GM19240 (cell line): ENCODE measurements around the gene CORO2A.

Source experiments
- DNase-seq: peaks from one replicate; pipeline ENCODE4 v3.0.0; 2011; ENCODE audit warnings: low spot score; ENCODE audit not compliant: insufficient read length

The CORO2A gene

GRCh38 chr9:98172604-98173003 lies 19.8 kb downstream of the CORO2A start:
- no peak for DNase-seq

- no peak for DNase-seq
Measured at GRCh38 chr9:98171176-98171925, 21.1 kb downstream of the CORO2A start.

DNA sequence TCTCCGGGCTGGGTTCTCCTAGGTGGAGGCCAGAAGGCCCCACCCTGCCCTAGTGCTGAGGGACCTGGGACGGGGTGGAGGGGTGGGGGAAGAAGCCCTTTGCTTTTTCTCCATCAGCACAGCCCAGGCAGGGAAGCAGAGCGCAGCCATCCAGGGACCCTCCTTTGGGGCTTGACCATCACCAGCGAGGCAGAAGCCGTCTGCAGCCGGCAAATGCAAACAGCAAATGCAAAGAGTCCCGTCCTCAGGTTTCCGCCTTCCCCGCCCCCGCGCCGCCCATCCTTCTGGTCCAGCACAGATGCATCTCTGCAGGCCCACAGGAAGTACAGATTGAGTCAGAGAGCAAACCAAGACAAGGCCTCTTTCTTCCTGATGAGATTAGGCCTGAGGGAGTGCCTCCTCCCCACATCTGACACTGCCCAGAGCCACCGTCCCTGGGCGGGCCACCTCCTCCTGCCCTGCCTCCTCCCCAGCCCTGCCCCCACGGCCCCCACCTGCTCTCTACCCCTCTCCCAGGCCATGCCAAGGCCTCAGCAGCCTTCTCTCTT lies 23.4 kb downstream of the CORO2A start:
- DNase-seq = peak; percentile 93

GRCh38 chr9:98168153-98168780 lies 24.2 kb downstream of the CORO2A start:
- no peak for DNase-seq

GRCh38 chr9:98164912-98165311 lies 27.5 kb downstream of the CORO2A start:
- no peak for DNase-seq

DNA sequence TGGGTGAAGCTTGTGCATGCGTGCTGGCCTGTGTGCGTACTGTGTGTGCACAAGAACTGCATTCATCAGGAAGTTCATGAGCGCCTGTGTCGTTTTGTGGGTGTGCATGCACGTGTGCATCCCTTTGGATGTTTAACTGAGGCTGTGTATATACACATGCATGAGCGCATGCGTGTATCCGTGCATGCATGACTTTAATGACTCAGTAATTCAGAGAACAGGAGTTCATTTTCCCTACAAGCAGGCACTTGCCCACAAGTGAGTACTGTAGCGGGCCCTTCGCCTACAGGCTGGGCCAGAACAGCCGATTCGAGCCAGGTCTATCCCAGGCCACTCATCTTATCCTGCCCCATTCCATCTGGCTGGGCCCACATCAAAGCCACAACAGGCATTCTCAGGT lies 29.8 kb downstream of the CORO2A start:
- no peak for DNase-seq

GRCh38 chr9:98161851-98162250 lies 30.6 kb downstream of the CORO2A start:
- DNase-seq = no peak

DNA sequence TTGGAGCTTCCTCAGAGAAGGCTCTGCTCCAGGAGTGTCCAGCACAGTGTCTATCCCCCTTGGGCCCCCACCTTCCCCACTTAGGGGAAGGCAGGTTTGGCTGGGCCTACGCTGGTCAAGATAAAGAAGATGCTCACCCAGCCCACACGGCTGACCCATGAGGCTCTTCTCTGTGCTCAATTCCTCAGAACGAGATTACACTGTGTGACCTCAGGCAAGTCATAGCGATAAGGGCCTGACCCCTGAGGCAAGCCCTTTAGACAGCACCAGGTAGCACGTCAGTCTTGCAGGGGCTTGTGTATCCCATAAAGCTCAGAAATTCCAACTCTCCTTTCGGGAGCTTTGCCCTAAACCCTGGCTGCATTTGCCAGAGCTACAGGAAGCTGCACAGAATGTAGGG lies 32.6 kb downstream of the CORO2A start:
- no peak for DNase-seq

DNA sequence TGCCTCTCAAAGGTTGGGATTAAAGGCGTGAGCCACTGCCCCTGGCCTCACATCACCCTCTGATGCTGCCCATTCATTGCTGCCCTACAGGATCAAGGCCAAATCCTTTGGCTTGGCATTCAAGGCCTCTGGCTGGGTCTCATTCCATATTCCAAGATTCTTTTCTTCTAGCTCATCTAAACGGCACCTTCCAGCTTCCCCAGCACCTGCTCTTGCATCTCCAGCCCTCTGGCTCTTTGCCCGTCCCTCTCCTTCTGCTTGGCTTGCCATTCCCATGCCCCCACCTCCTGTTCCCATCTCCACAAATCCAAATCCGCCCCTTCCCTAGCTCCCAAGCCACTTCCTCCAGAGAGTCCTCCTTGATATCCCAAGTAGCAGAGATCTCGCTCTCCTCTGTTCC lies 33.1 kb downstream of the CORO2A start:
- DNase-seq = no peak

DNA sequence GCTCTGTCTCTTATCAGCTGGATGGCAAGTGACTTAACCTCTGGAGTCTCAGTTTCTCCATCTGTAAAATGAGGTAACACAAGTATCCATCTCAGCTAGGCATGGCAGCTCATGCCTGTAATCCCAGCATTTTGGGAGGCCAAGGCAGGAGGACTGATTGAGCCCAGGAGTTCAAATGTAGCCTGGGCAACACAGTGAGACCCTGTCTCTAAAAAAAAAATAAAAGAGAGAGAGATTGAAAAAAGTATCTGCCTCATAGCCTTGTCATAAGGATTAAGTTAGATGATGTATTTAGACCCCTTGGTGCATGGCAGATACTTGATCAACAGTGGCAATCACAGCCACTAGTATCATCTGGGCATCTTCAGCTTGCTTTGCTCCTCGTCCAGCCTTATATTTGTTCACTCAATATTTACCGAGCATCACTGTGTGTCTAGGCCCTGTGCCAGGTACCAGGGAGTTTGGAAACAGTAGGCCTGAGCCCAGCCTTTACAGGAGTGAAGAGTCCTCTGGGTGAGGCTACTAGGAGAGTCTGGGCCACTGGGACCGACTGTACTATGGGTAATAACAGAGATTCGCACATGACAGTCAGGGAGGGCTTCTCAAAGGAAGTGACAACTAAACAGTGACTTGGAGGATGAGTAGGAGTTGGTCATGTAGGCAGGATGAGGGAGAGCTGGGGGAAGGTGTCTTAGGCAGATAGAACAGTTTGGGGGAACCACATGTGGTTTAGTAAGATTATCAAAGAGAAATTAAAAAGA lies 34.2 kb downstream of the CORO2A start:
- no peak for DNase-seq

DNA sequence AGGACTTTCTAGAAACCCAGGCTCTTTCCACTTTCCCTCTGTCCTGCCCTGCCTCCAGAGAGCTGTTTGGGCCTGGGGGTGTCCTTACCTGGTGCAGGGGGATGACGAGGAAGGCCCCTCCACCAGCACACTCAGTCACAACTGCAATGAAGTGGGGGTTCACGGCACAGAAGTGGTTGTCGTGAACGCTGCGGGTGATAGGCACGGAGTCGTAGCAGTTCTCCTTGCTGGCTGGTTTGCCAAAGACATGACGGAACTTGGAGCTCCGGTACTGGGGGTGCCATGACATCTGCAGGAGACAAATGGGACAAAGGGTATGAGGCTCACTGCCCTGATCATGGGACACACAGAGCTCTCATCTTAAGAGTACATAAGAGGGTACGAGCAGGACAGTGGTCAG lies 35.1 kb downstream of the CORO2A start:
- DNase-seq = no peak

- DNase-seq = no peak
Measured at GRCh38 chr9:98154678-98155077, 37.8 kb downstream of the CORO2A start.

DNA sequence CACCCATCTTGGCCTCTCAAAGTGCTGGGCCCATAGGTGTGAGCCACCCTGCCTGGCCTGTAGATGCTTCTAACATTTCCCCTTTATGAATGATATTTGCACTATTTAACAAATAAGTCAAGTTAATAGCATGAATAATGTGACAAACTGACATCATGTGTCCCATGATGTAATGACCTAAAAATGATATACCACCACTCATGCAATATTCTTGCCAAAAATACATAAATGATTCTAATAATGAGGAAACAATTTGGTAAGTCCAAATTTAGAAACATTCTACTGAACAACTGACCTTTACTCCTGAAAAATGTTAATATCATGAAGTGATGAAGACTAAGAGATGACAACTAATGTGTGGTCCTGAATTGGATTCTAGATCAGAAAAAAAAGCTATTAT lies 39.9 kb downstream of the CORO2A start:
- DNase-seq = no peak

GRCh38 chr9:98150721-98151120 lies 41.7 kb downstream of the CORO2A start:
- no peak for DNase-seq

DNA sequence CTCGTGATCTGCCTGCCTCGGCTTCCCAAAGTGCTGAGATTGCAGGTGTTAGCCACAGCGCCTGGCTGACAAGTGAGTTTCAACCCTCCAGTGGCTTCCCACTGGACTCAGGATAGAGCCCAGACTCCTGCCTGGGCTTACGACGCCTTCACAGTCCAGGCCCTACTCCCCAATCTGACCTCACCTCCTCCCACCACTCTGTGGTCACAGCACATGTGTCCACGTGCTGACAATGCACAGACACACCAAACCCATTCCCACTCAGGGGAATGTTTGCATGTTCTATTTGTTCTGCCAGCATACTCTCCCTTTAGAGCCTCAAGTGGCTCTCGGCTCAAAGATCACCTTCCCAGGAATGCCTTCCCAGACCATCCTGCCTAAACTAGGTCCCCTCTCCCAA lies 42.3 kb downstream of the CORO2A start:
- no peak for DNase-seq

GRCh38 chr9:98149422-98149821 lies 43.0 kb downstream of the CORO2A start:
- no peak for DNase-seq

DNA sequence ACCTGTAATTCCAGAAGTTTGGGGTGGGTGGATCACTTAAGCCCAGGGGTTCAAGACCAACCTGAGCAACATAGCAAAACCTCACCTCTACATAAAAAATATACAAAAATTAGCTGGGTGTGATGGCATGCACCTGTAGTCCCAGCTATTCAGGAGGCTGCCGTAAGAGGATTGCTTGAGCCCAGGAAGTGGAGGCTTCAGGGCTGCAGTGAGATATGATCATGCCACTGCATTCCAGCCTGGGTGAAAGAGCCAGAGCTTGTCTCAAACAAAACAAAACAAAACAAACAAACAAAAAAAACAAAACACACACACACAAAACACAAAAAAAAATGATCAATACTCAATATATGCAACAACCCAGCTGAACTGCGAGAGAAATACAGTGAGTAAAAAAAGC lies 44.0 kb downstream of the CORO2A start:
- DNase-seq = no peak

- DNase-seq = no peak
Measured at GRCh38 chr9:98147582-98147981, 44.9 kb downstream of the CORO2A start.

GRCh38 chr9:98146101-98146991 lies 46.1 kb downstream of the CORO2A start:
- DNase-seq = no peak

- DNase-seq = no peak
Measured at GRCh38 chr9:98144631-98145030, 47.8 kb downstream of the CORO2A start.

- DNase-seq = no peak
Measured at GRCh38 chr9:98144076-98144475, 48.4 kb downstream of the CORO2A start.
